GM18526 (cell line): Measurements from ENCODE around the gene TNKS2.

Experiments
- POLR2A ChIP-seq: IDR thresholded peaks from 3 replicates; pipeline ENCODE4 v1.6.1; 2011; ENCODE audit not compliant: insufficient read length; ENCODE audit errors: extremely low read depth

Gene TNKS2

GRCh38 chr10:91883549-91884444, 85.6 kb downstream of the TNKS2 start:
- TF ChIP-seq POLR2A, result no peak

GRCh38 chr10:91884536-91884935, 86.3 kb downstream of the TNKS2 start:
- TF ChIP-seq POLR2A, result no peak

- no peak for TF ChIP-seq POLR2A
Observed at GRCh38 chr10:91885362-91886079, 87.3 kb downstream of the TNKS2 start.

- TF ChIP-seq POLR2A, result no peak
Observed at GRCh38 chr10:91886954-91887271, 88.7 kb downstream of the TNKS2 start.

- TF ChIP-seq POLR2A, result no peak
Observed at GRCh38 chr10:91887272-91888076, 89.2 kb downstream of the TNKS2 start.

GRCh38 chr10:91891125-91892001, 93.1 kb downstream of the TNKS2 start:
- no peak for TF ChIP-seq POLR2A

GRCh38 chr10:91893051-91893450, 94.8 kb downstream of the TNKS2 start:
- no peak for TF ChIP-seq POLR2A

GRCh38 chr10:91896212-91896756, 98.1 kb downstream of the TNKS2 start:
- no peak for TF ChIP-seq POLR2A

- no peak for TF ChIP-seq POLR2A
Observed at GRCh38 chr10:91897421-91897820, 99.2 kb downstream of the TNKS2 start.

- TF ChIP-seq POLR2A, result no peak
Observed at GRCh38 chr10:91901784-91902677, 103.8 kb downstream of the TNKS2 start.

GRCh38 chr10:91907033-91907594, 108.9 kb downstream of the TNKS2 start:
- no peak for TF ChIP-seq POLR2A

GRCh38 chr10:91907914-91908336, 109.7 kb downstream of the TNKS2 start:
- TF ChIP-seq POLR2A, result peak; percentile 17
